Endodermal cell (in vitro differentiated cells): Measurements from ENCODE around the gene AMPD3. TPM values are rescaled to one million over a fixed set of nuclear protein-coding genes. Genes with fewer than 3 reads are reported as not detected.

Experiments
- DNase-seq: peaks from one replicate; pipeline ENCODE4 v3.0.0-alpha.2; 2017
- H3K27ac ChIP-seq: 2 replicates; pipeline ENCODE4 v1.5.1; 2013; ENCODE audit warnings: mild to moderate bottlenecking, low read depth, low read length, moderate library complexity
- H3K27me3 ChIP-seq: 2 replicates; pipeline ENCODE4 v1.6.1; 2013; ENCODE audit warnings: mild to moderate bottlenecking, low read length, moderate library complexity; ENCODE audit not compliant: insufficient read depth, control insufficient read depth, poor library complexity, severe bottlenecking
- H3K36me3 ChIP-seq: 2 replicates; pipeline ENCODE4 v1.7.0; 2013; ENCODE audit warnings: mild to moderate bottlenecking, low read length, moderate library complexity; ENCODE audit not compliant: control insufficient read depth, insufficient read depth
- H3K4me1 ChIP-seq: one replicate; pipeline ENCODE4 v1.7.0; 2013; ENCODE audit warnings: low read length; ENCODE audit not compliant: control insufficient read depth, insufficient read depth
- H3K4me3 ChIP-seq: 2 replicates; pipeline ENCODE4 v1.5.1; 2013; ENCODE audit warnings: mild to moderate bottlenecking, low read length, moderate library complexity
- H3K9ac ChIP-seq: 2 replicates; pipeline ENCODE4 v1.6.1; 2013; ENCODE audit warnings: mild to moderate bottlenecking, low read length, moderate library complexity; ENCODE audit not compliant: poor library complexity, severe bottlenecking; ENCODE audit errors: extremely low read depth
- H3K9me3 ChIP-seq: 2 replicates; pipeline ENCODE4 v1.6.1; 2013; ENCODE audit warnings: mild to moderate bottlenecking, low read length, moderate library complexity; ENCODE audit not compliant: control insufficient read depth
- H3K27ac Mint-ChIP-seq: 2 replicates; pipeline ENCODE4 v1.8.0; 2020; ENCODE audit warnings: mixed read lengths
- H3K27me3 Mint-ChIP-seq: 2 replicates; pipeline ENCODE4 v1.8.0; 2021; ENCODE audit warnings: mild to moderate bottlenecking, mixed read lengths; ENCODE audit not compliant: insufficient read depth
- H3K36me3 Mint-ChIP-seq: 2 replicates; pipeline ENCODE4 v1.8.0; 2020; ENCODE audit warnings: low read depth, mixed read lengths
- H3K4me1 Mint-ChIP-seq: 2 replicates; pipeline ENCODE4 v1.8.0; 2020; ENCODE audit warnings: mixed read lengths
- H3K4me3 Mint-ChIP-seq: 2 replicates; pipeline ENCODE4 v1.8.0; 2020; ENCODE audit warnings: mild to moderate bottlenecking, moderate library complexity, mixed read lengths
- H3K9me3 Mint-ChIP-seq: 2 replicates; pipeline ENCODE4 v1.8.0; 2020; ENCODE audit warnings: mild to moderate bottlenecking, mixed read lengths
- WGBS, 2 experiments: methylation state at CpG; one replicate each; pipeline versions ENCODE4 v1.1.5 to v1.1.7; 2013; ENCODE audit warnings: missing lambda C conversion rate in 2 of 2, mixed read lengths in 1 of 2; ENCODE audit not compliant: insufficient coverage in 1 of 2, insufficient read length in 1 of 2; 5-methylcytosine and 5-hydroxymethylcytosine counted together
- total RNA-seq, 2 donors: library from RNA; stranded (reverse); fragmentation: NEBNext Ultra II Directional in 1 of 2; extraction: Animal tissue kit (Norgen Biotek cat#: 25700) in 1 of 2; gene quantifications; 2 replicates in 1 of 2; 3 replicates in 1 of 2; pipeline ENCODE4 v1.2.1, GENCODE V29; 2021
- TF ChIP-seq, protein P1 (sequence below): fragments of 200-600 bp; sonication (generic); conservative IDR thresholded peaks from 2 replicates; pipeline ENCODE4 v1.5.0; 2021; ENCODE audit warnings: antibody characterized with exemption, mild to moderate bottlenecking

AMPD3 gene
- total RNA-seq, 2 donors from 2014 or later: 7.1 to 7.9 TPM

DNA sequence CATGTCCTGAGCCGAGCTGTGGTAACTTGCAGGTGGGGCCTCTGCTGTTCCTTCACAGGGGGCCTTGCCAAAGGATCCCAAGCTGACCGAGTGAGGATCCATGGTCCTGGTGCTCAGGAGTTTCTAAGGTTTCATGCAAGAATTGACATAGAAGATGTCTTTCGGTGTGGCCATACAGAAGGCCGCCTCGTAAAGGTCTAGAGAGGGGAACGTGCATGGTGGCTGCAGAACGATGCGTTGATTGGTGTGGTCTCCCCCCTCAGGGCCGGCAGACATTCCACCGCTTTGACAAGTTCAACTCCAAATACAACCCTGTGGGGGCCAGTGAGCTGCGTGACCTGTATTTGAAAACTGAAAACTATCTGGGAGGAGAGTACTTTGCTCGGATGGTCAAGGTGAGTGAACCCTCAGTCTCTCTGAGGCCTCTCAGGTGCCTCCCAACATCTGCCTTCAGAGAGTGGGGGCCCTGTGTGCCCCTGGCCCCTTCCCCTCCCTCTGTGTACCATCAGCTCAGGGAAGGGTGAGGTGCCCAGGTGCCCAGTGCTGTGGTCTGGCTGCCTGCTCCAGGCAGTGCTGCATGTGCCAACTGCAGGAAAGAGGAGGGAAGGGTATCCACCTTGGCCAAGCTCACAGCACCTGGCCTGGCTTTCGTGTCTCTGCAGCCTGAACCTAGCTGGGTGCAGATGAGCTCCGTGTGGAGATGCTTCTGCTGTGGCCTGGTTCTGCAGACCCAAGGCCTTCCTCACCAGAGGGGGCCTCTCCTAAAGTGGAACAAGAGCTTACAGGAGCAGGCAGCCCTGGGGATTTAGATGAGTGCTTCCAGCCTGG, 39.8 kb downstream of the AMPD3 start:
- Mint-ChIP-seq H3K27me3 (no peaks in the 10 kb centered on the region), H3K36me3 (peaks cover 30% of the 10 kb centered on the region), H3K9me3 (peaks cover 2% of the 10 kb centered on the region), H3K4me3 (no peak overlapping the region), H3K4me1 (peaks cover 12% of the 10 kb centered on the region), H3K27ac (no peak overlapping the region)
- WGBS, 2 experiments: 91 to 93% methylated on average over 8 to 14 of the region's 14 CpGs
- no peaks in the 10 kb centered on the region for H3K4me1 ChIP-seq
- no peak overlapping the region for H3K4me3 ChIP-seq
- no peaks in the 10 kb centered on the region for H3K36me3 ChIP-seq
- no peaks in the 10 kb centered on the region for H3K27me3 ChIP-seq
- no peak overlapping the region for H3K9ac ChIP-seq
- peak; percentile 30 for DNase-seq
- no peaks in the 10 kb centered on the region for H3K9me3 ChIP-seq
- no peak overlapping the region for H3K27ac ChIP-seq
- TF ChIP-seq, protein P1, sequence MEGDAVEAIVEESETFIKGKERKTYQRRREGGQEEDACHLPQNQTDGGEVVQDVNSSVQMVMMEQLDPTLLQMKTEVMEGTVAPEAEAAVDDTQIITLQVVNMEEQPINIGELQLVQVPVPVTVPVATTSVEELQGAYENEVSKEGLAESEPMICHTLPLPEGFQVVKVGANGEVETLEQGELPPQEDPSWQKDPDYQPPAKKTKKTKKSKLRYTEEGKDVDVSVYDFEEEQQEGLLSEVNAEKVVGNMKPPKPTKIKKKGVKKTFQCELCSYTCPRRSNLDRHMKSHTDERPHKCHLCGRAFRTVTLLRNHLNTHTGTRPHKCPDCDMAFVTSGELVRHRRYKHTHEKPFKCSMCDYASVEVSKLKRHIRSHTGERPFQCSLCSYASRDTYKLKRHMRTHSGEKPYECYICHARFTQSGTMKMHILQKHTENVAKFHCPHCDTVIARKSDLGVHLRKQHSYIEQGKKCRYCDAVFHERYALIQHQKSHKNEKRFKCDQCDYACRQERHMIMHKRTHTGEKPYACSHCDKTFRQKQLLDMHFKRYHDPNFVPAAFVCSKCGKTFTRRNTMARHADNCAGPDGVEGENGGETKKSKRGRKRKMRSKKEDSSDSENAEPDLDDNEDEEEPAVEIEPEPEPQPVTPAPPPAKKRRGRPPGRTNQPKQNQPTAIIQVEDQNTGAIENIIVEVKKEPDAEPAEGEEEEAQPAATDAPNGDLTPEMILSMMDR: no peak

DNA sequence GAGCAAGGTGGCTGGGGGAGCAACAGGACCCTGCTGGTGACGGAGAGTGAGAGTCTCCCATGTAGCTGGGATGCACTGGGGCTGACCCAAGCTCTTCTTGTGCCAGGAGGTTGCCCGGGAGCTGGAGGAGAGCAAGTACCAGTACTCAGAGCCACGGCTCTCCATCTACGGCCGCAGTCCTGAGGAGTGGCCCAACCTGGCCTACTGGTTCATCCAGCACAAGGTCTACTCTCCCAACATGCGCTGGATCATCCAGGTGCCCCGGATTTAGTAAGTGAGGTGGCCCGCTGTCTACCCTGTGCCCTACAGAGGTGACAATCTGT, 40.4 kb downstream of the AMPD3 start:
- Histone ChIP-seq H3K9ac (no peak overlapping the region), H3K27me3 (no peaks in the 10 kb centered on the region), H3K27ac (no peak overlapping the region), H3K9me3 (no peaks in the 10 kb centered on the region), H3K36me3 (peaks cover 4% of the 10 kb centered on the region), H3K4me3 (no peak overlapping the region), H3K4me1 (no peaks in the 10 kb centered on the region)
- peaks cover 10% of the 10 kb centered on the region for H3K4me1 Mint-ChIP-seq
- TF ChIP-seq, protein P1: no peak
- no peak overlapping the region for H3K27ac Mint-ChIP-seq
- no peaks in the 10 kb centered on the region for H3K27me3 Mint-ChIP-seq
- peaks cover 28% of the 10 kb centered on the region for H3K36me3 Mint-ChIP-seq
- no peak overlapping the region for H3K4me3 Mint-ChIP-seq
- WGBS, 2 experiments: 93 to 95% methylated on average over 6 to 8 of the region's 8 CpGs
- DNase-seq: peak; percentile 22
- peaks cover 2% of the 10 kb centered on the region for H3K9me3 Mint-ChIP-seq

DNA sequence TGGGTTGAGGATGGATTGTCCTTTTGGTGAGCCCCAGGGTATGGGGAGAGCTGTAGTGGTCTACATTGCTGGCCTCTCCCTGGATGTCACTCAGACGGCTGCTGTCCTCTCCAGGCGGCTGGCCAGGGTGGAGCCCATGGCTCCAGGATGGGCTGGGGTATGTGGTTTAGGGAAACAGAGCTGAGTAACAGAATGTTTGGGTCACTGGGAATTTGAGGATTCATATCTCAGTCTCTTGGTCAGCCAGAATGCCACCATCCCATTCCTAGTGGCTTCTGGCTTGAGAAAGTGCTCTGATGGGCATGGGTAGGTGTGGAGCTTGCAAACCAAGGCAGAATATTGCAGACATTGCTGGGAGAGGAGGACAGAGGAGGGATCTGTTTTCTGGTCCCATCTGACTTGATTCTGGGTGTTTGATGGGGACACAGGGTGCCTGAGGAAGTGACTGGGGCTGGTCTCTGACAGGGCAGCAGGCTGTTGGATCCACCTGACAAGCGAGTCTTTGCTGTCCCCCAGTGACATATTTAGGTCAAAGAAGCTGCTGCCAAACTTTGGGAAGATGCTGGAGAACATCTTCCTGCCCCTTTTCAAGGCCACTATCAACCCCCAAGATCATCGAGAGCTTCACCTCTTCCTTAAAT, 41.4 kb downstream of the AMPD3 start:
- WGBS, 2 experiments: 92 to 96% methylated on average over 2 to 4 of the region's 4 CpGs
- Mint-ChIP-seq H3K4me3 (no peak overlapping the region), H3K27ac (no peak overlapping the region), H3K27me3 (no peaks in the 10 kb centered on the region), H3K36me3 (peaks cover 27% of the 10 kb centered on the region), H3K9me3 (peaks cover 2% of the 10 kb centered on the region), H3K4me1 (peaks cover 8% of the 10 kb centered on the region)
- DNase-seq: peak; percentile 26
- Histone ChIP-seq H3K4me3 (no peak overlapping the region), H3K4me1 (no peaks in the 10 kb centered on the region), H3K9ac (no peak overlapping the region), H3K36me3 (peaks cover 6% of the 10 kb centered on the region), H3K27me3 (no peaks in the 10 kb centered on the region), H3K27ac (no peak overlapping the region), H3K9me3 (no peaks in the 10 kb centered on the region)
- TF ChIP-seq, protein P1: no peak
